GF-D8 (cell line): Measurements from ENCODE around the gene TMEM203.

Experiments
- DNase-seq: peaks from one replicate; lab custom pipeline; 2025; lab: John Stamatoyannopoulos, UW

TMEM203 gene

GRCh38 chr9:137228968-137229896 is 23.8 kb upstream of the TMEM203 start:
- no peak for DNase-seq

- DNase-seq: no peak
Measured at GRCh38 chr9:137228506-137228967, 23.1 kb upstream of the TMEM203 start.

- no peak for DNase-seq
Measured at GRCh38 chr9:137227853-137228505, 22.5 kb upstream of the TMEM203 start.

GRCh38 chr9:137227054-137227852 is 21.8 kb upstream of the TMEM203 start, which contains the start of gene RNF224:
TSS of gene RNF224 (plus strand) at chr9:137227502. CDS start at chr9:137228336, 834 bp downstream.
- no peak for DNase-seq

GRCh38 chr9:137226338-137227053 is 21.0 kb upstream of the TMEM203 start:
- no peak for DNase-seq

- no peak for DNase-seq
Measured at GRCh38 chr9:137225699-137226331, 20.4 kb upstream of the TMEM203 start.

GRCh38 chr9:137224830-137225694 is 19.6 kb upstream of the TMEM203 start, which contains the start of gene CYSRT1:
TSS of gene CYSRT1 (plus strand) at chr9:137225174. CDS start at chr9:137225622, 448 bp downstream.
- DNase-seq: peak; percentile 67

GRCh38 chr9:137223078-137223970 is 17.9 kb upstream of the TMEM203 start:
- DNase-seq: peak; percentile 96

- no peak for DNase-seq
Measured at GRCh38 chr9:137222190-137223077, 17.0 kb upstream of the TMEM203 start, which contains the start of gene RNF208. TSS of gene RNF208 (minus strand) at chr9:137222240. CDS start at chr9:137221212, 1,028 bp downstream.

GRCh38 chr9:137221506-137222111 is 16.2 kb upstream of the TMEM203 start:
- DNase-seq: no peak

- DNase-seq: no peak
Measured at GRCh38 chr9:137221095-137221505, 15.7 kb upstream of the TMEM203 start.

GRCh38 chr9:137220317-137221094 is 15.1 kb upstream of the TMEM203 start:
- DNase-seq: no peak

- no peak for DNase-seq
Measured at GRCh38 chr9:137219757-137220316, 14.4 kb upstream of the TMEM203 start.

GRCh38 chr9:137218754-137219271 is 13.4 kb upstream of the TMEM203 start:
- DNase-seq: no peak

GRCh38 chr9:137218212-137218753 is 12.8 kb upstream of the TMEM203 start:
- DNase-seq: no peak
